GM18861 (cell line): ENCODE results near the gene AQP12B.
"Not testable (repeated sequence)": the region's sequence is repeated elsewhere in the genome, so short reads cannot be mapped to it uniquely, and the experiment has no call there.

Experiments used
- ATAC-seq: cut with Tn5 transposase; IDR thresholded peaks from one replicate; pipeline ENCODE4 v1.9.1; 2021; ENCODE audit not compliant: unreplicated experiment

The AQP12B gene

GRCh38 chr2:240685771-240686371, 3.2 kb upstream of the AQP12B start:
- ATAC-seq = no peak

GRCh38 chr2:240683980-240684728, 1.5 kb upstream of the AQP12B start:
- not testable (repeated sequence) for ATAC-seq

- ATAC-seq = not testable (repeated sequence)
These were observed 769 bp upstream of the AQP12B start for GRCh38 chr2:240683329-240683979.

- ATAC-seq = not testable (repeated sequence)
These were observed 2.5 kb downstream of the AQP12B start for GRCh38 chr2:240680185-240680584.

- ATAC-seq = not testable (repeated sequence)
These were observed 3.8 kb downstream of the AQP12B start for GRCh38 chr2:240678909-240679308.

GRCh38 chr2:240678043-240678442, 4.6 kb downstream of the AQP12B start:
- ATAC-seq = not testable (repeated sequence)

GRCh38 chr2:240675345-240675744, 7.3 kb downstream of the AQP12B start:
- ATAC-seq = not testable (repeated sequence)

- ATAC-seq = not testable (repeated sequence)
These were observed 8.1 kb downstream of the AQP12B start for GRCh38 chr2:240674461-240675184.

- no peak for ATAC-seq
These were observed 9.9 kb downstream of the AQP12B start for GRCh38 chr2:240672701-240673190.

- no peak for ATAC-seq
These were observed 10.5 kb downstream of the AQP12B start for GRCh38 chr2:240672076-240672700.

- ATAC-seq = no peak
These were observed 11.7 kb downstream of the AQP12B start for GRCh38 chr2:240670950-240671349.

- no peak for ATAC-seq
These were observed 12.3 kb downstream of the AQP12B start for GRCh38 chr2:240670402-240670801.

- no peak for ATAC-seq
These were observed 18.1 kb downstream of the AQP12B start for GRCh38 chr2:240664622-240665021.

- no peak for ATAC-seq
These were observed 19.0 kb downstream of the AQP12B start for GRCh38 chr2:240663546-240664190.

GRCh38 chr2:240662681-240663080, 20.0 kb downstream of the AQP12B start:
- no peak for ATAC-seq

GRCh38 chr2:240659883-240660282, 22.8 kb downstream of the AQP12B start:
- not testable (repeated sequence) for ATAC-seq

GRCh38 chr2:240655931-240656886, 26.5 kb downstream of the AQP12B start:
- no peak for ATAC-seq

- no peak for ATAC-seq
These were observed 31.5 kb downstream of the AQP12B start for GRCh38 chr2:240651185-240651584.
